K562 (cell line): ENCODE data around the gene SPHK2. TPM values are rescaled to one million over a fixed set of nuclear protein-coding genes. Genes with fewer than 3 reads are reported as not detected.

Source experiments
- CHD4 ChIP-seq: fragments of 200-600 bp; sonication (generic); IDR thresholded peaks from 3 replicates; pipeline ENCODE4 v1.6.1; 2012; ENCODE audit warnings: low read depth, mild to moderate bottlenecking, mixed read lengths, low read length, inconsistent platforms; ENCODE audit not compliant: insufficient read depth, insufficient replicate concordance, poor library complexity, severe bottlenecking
- MEF2D ChIP-seq: conservative IDR thresholded peaks from 2 replicates; pipeline ENCODE4 v1.6.1; 2016; ENCODE audit warnings: low read depth, missing genetic modification characterization, missing compliant biosample characterization
- PHB2 ChIP-seq: fragments of 450-650 bp; IDR thresholded peaks from 2 replicates; pipeline ENCODE4 v1.6.1; 2017; ENCODE audit warnings: low read depth
- RFX1 ChIP-seq: fragments of 450-650 bp; IDR thresholded peaks from 2 replicates; pipeline ENCODE4 v1.6.1; 2016; ENCODE audit warnings: mild to moderate bottlenecking, moderate library complexity
- ZNF212 ChIP-seq: fragments of 450-650 bp; formaldehyde crosslinking; IDR thresholded peaks from 2 replicates; pipeline ENCODE4 v1.4.0; 2020; ENCODE audit warnings: mild to moderate bottlenecking
- ZNF408 ChIP-seq: fragments of 250-450 bp; sonication (Bioruptor Pico); IDR thresholded peaks from 2 replicates; pipeline ENCODE4 v1.4.0; 2020; ENCODE audit warnings: low read depth, mild to moderate bottlenecking, moderate library complexity
- polyA plus RNA-seq, 8 experiments: library from polyadenylated mRNA; depleted of rRNA in 4 of 8; stranded (reverse) in 5 of 8; unstranded in 3 of 8; fragments of >200 nt; fragmentation: Nextera tagmentation in 2 of 8; fragmentation: Illumina TruSeq in 1 of 8; extraction: Ambion mirVana in 2 of 8; extraction: Trizol in 1 of 8; gene quantifications; 2 replicates each; pipeline versions ENCODE4 v1.2.1 to v1.2.3, GENCODE V29; 2011 to 2014; ENCODE audit warnings: inconsistent platforms in 1 of 8, missing spikeins in 1 of 8
- total RNA-seq, 7 experiments: library from RNA; depleted of rRNA in 6 of 7; stranded (reverse); fragments of >200 nt in 6 of 7; fragmentation: Illumina TruSeq in 2 of 7; extraction: Trizol in 2 of 7; gene quantifications; 2 replicates each; pipeline versions ENCODE4 v1.2.1 to v1.2.3, GENCODE V29; 2011 to 2021; ENCODE audit warnings: low replicate concordance in 1 of 7
- TF ChIP-seq, protein P1 (sequence below): sonication (generic); formaldehyde crosslinking; IDR thresholded peaks from 2 replicates; pipeline ENCODE4 v1.8.0; 2023; ENCODE audit warnings: mild to moderate bottlenecking, missing genetic modification reagents
- TF ChIP-seq, protein P2 (sequence below): fragments of 250-450 bp; sonication (Bioruptor Pico); IDR thresholded peaks from 2 replicates; pipeline ENCODE4 v1.5.0; 2021; ENCODE audit warnings: mild to moderate bottlenecking, moderate library complexity
- TF ChIP-seq, protein P3 (sequence below): fragments of 200-400 bp; formaldehyde crosslinking; IDR thresholded peaks from 2 replicates; pipeline ENCODE4 v1.6.1; 2017; ENCODE audit warnings: mild to moderate bottlenecking, low read depth, low read length, moderate library complexity

SPHK2 gene
- total and polyA plus RNA-seq, 9 of the 15 experiments (the other 6 are each of a cell fraction or from before 2014, with no cell fraction given) = 0.10 to 15.2 (median 2.9) TPM

DNA sequence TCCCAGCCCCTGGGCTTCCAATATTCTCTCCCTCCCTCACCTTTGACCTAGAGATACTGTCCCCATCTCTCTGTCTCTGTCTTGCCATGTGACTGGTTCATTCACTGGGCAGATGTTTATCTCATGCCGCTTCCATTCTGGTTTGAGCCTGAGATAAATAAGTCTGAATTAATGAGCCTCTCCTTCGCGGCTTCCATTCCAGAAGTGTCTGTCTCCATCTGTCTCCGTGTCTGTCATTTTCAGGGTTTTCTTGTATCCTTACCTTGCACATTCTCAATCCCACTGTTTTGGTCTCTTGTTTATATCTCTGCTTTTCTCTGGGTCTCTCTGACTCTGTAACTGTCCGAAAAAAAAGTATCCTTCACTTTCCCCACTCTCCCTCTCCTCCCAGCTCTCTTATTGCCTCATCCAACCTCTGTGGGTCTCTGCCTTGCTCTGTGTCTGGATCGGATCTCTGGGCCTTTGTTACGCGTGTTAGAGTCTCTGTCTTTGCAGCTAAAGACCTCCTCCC lies 4.3 kb downstream of the SPHK2 start (continued):
- TF ChIP-seq ZNF408 = no peak
- TF ChIP-seq MEF2D (tag) = 0 out of 2 replicates have a peak, but pooled peaks have one; percentile 18
- 0 out of 2 replicates have a peak, but pooled peaks have one; percentile 19 for TF ChIP-seq ZNF212 (CRISPR knock-in tag)
- TF ChIP-seq, protein P1, sequence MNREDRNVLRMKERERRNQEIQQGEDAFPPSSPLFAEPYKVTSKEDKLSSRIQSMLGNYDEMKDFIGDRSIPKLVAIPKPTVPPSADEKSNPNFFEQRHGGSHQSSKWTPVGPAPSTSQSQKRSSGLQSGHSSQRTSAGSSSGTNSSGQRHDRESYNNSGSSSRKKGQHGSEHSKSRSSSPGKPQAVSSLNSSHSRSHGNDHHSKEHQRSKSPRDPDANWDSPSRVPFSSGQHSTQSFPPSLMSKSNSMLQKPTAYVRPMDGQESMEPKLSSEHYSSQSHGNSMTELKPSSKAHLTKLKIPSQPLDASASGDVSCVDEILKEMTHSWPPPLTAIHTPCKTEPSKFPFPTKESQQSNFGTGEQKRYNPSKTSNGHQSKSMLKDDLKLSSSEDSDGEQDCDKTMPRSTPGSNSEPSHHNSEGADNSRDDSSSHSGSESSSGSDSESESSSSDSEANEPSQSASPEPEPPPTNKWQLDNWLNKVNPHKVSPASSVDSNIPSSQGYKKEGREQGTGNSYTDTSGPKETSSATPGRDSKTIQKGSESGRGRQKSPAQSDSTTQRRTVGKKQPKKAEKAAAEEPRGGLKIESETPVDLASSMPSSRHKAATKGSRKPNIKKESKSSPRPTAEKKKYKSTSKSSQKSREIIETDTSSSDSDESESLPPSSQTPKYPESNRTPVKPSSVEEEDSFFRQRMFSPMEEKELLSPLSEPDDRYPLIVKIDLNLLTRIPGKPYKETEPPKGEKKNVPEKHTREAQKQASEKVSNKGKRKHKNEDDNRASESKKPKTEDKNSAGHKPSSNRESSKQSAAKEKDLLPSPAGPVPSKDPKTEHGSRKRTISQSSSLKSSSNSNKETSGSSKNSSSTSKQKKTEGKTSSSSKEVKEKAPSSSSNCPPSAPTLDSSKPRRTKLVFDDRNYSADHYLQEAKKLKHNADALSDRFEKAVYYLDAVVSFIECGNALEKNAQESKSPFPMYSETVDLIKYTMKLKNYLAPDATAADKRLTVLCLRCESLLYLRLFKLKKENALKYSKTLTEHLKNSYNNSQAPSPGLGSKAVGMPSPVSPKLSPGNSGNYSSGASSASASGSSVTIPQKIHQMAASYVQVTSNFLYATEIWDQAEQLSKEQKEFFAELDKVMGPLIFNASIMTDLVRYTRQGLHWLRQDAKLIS (CRISPR knock-in tag) = no peak
- TF ChIP-seq, protein P2, sequence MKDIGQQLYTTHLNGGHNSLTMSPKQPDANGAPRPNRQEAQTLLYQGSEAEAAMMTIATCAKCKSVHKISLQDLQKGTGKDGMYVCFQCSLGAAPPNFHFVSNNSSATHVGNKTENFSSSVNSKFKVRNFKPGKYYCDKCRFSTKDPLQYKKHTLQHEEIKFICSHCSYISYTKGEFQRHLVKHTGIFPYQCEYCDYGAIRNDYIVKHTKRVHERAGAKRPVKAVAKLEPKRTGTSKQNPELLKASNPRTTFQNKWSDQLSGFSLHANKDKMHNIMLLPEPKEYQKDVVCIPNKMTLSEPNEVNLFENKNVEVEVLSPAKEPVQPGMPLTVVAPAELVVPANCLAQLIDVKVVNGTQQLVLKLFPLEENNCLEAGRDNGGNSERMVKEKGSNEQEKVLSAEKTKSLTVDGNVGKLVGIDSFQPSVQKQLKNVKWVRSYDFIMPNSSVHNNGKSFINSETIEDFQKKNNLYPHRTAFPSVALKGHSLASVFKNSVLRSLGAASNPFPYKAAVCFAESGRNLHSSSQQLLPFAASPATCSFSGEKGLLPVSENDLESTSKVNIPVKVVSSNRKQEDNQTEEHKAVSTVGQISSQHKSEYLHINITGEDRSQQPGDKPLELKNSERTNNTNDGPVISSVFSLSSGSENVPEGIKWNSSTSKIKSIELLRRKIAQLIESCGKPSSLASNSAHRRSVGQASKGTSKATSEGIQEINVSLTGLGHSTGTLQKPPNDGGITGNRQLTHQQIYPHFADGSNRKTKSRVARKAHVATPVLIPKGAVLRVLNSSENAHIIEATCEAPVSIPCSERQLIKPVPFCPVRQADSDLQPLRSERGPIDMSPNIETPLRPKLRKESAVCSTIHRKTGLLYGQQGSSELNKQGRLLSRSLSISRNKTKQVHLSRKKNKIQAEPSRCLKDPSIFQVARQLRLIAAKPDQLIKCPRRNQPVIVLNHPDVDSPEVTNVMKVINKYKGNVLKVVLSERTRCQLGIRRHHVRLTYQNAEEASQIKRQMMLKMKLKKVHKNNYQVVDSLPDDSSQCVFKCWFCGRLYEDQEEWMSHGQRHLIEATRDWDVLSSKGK (CRISPR knock-in tag) = no peak
- TF ChIP-seq RFX1 = no peak
- TF ChIP-seq PHB2 = peak; percentile 59; the same call in 1 of the 2 replicates
- no peak for TF ChIP-seq CHD4
- TF ChIP-seq, protein P3, sequence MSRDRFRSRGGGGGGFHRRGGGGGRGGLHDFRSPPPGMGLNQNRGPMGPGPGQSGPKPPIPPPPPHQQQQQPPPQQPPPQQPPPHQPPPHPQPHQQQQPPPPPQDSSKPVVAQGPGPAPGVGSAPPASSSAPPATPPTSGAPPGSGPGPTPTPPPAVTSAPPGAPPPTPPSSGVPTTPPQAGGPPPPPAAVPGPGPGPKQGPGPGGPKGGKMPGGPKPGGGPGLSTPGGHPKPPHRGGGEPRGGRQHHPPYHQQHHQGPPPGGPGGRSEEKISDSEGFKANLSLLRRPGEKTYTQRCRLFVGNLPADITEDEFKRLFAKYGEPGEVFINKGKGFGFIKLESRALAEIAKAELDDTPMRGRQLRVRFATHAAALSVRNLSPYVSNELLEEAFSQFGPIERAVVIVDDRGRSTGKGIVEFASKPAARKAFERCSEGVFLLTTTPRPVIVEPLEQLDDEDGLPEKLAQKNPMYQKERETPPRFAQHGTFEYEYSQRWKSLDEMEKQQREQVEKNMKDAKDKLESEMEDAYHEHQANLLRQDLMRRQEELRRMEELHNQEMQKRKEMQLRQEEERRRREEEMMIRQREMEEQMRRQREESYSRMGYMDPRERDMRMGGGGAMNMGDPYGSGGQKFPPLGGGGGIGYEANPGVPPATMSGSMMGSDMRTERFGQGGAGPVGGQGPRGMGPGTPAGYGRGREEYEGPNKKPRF = no peak
